Stimulated activated CD8-positive, alpha-beta memory T cell treated with anti-CD3 and anti-CD28 coated beads, Interleukin-4, amount 100 ng/mL, for 48 hours (primary cell): ENCODE data around the gene BLVRB.
"Not testable (repeated sequence)": the region's sequence is repeated elsewhere in the genome, so short reads cannot be mapped to it uniquely, and the experiment has no call there.

Source experiments
- DNase-seq: peaks from one replicate; pipeline ENCODE4 v3.0.0-alpha.2; 2020

Gene BLVRB

GRCh38 chr19:40475878-40476644 lies 10.5 kb upstream of the BLVRB start:
- not testable (repeated sequence) for DNase-seq

- DNase-seq = no peak
Observed at GRCh38 chr19:40474737-40475136, 9.2 kb upstream of the BLVRB start.

GRCh38 chr19:40472516-40472915 lies 7.0 kb upstream of the BLVRB start:
- DNase-seq = no peak

- DNase-seq = no peak
Observed at GRCh38 chr19:40471111-40471510, 5.6 kb upstream of the BLVRB start.

- DNase-seq = no peak
Observed at GRCh38 chr19:40469011-40469410, 3.5 kb upstream of the BLVRB start.

GRCh38 chr19:40466985-40467734 lies 1.6 kb upstream of the BLVRB start, which contains the start of gene SPTBN4:
Gene SPTBN4 (plus strand): TSS chr19:40467001. CDS start chr19:40472622, 5,621 bp downstream.
- no peak for DNase-seq

- DNase-seq = peak; percentile 76
Observed at GRCh38 chr19:40466219-40466984, 857 bp upstream of the BLVRB start.

- peak; percentile 32 for DNase-seq
Observed at GRCh38 chr19:40465025-40465556, 454 bp downstream of the BLVRB start.

GRCh38 chr19:40464059-40465024 lies 1.2 kb downstream of the BLVRB start:
- DNase-seq = peak; percentile 90

- not testable (repeated sequence) for DNase-seq
Observed at GRCh38 chr19:40463587-40464037, 1.9 kb downstream of the BLVRB start.

- no peak for DNase-seq
Observed at GRCh38 chr19:40461669-40462221, 3.8 kb downstream of the BLVRB start.

GRCh38 chr19:40460185-40460584 lies 5.4 kb downstream of the BLVRB start:
- no peak for DNase-seq

GRCh38 chr19:40458597-40458974 lies 7.0 kb downstream of the BLVRB start:
- DNase-seq = no peak

- DNase-seq = no peak
Observed at GRCh38 chr19:40457953-40458596, 7.5 kb downstream of the BLVRB start.

- no peak for DNase-seq
Observed at GRCh38 chr19:40457048-40457447, 8.5 kb downstream of the BLVRB start.

- not testable (repeated sequence) for DNase-seq
Observed at GRCh38 chr19:40453943-40454342, 11.6 kb downstream of the BLVRB start.

- DNase-seq = no peak
Observed at GRCh38 chr19:40453151-40453735, 12.3 kb downstream of the BLVRB start.

- DNase-seq = no peak
Observed at GRCh38 chr19:40452016-40452415, 13.5 kb downstream of the BLVRB start.

- no peak for DNase-seq
Observed at GRCh38 chr19:40450664-40451063, 14.9 kb downstream of the BLVRB start.

GRCh38 chr19:40449506-40449905 lies 16.0 kb downstream of the BLVRB start:
- no peak for DNase-seq
